Measurements from ENCODE around the gene SHC1.

SHC1 gene

DNA sequence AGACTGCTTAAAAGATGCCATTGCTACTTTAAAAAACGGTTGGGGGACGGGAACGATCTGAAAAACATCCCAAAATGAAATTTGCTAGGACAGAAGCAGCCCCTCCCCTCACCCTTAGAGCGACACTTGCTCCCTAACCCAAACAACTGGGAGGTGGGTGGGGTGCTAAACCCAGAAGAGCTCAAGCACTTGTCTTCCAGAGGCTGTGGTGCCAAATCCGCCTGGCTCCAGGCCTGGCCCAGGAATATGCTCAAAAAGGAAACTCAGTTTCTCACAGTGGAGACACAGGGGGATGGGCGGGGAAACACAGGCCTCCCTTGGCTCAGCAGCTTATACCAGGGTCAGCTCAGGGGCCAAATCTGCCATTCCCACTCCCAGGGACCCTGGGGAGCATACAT, 14.0 kb downstream of the SHC1 start:
- DNase-seq (ENCODE audit: low read depth) = no peak

DNA sequence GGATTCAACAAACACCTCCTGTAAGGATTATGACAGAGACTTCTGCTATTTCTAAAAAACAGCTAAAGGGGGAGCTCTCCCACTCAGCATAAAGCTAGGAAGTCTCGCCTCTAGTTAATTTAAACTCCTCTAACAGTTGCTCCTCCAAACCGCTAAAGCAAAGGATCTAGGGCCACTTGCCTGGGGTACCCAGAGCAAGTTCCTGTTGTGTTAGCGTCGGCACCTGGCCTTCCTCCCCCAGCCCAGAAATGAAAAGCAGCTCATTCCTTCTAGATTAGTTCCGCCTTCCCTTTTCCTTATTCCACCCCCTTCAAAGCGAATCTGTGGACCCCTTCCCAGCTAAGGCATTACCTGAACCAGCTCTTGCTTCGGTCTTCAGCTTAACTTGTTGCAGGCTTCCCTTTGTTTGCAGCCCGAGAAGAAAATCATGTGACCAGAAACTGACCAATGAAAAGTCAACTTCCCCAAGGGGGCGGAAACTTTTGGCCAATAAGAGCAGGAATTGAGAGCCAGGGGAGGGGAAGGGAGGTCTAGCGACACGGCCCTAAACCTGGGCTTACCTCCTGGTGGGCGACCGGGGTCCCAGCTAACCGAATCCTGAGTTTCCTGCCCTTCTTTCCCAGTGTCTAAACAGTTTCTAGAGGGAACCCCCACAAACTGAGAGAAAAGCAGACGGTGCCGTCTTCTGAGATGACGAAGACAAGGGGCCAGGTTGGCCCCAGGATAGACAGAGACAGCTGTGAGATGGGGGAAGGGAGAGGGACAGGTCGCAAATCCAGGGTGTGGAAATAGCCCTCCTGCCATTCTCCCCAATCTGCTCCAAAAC, 14.6 kb downstream of the SHC1 start, which contains the start of gene PBXIP1:
TSS of gene PBXIP1 (minus strand) at position 382 of the 826 bp plus-strand sequence. CDS start 2,378 bp downstream, outside the sequence.
- peak; percentile 54 for DNase-seq (ENCODE audit: low read depth)

DNA sequence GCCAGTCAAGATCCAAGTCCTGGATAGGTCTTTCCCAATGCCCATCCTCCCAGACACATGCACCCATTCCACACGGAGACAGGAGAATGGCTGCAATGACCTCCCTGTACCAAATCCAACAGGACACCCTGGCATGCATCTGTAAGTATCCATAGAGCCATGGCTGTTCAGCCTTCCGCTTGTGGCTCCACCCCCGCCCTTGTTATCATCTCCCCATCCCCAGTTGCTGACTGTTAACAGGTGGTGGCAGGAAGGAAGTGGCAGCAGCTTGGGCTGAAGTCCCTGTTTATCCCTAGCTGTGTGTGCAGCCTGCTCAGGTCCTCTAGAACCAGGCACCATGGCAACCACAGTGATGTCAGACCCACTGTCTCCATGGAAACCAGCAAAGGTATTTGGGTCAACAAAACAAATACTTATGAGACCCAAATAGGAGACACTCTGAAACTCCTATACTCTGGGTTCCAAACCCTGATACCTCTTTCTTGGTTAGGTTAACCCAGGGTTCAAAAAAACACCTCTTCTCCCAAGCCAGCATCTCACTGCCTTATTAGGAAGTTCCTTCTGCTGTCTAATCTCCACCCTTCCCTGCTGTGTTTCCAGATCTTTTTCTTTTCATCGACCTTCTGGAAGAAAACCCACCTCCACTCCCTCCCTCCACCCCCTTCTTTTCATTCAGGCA, 15.4 kb downstream of the SHC1 start:
- DNase-seq (ENCODE audit: low read depth) = peak; percentile 49

DNA sequence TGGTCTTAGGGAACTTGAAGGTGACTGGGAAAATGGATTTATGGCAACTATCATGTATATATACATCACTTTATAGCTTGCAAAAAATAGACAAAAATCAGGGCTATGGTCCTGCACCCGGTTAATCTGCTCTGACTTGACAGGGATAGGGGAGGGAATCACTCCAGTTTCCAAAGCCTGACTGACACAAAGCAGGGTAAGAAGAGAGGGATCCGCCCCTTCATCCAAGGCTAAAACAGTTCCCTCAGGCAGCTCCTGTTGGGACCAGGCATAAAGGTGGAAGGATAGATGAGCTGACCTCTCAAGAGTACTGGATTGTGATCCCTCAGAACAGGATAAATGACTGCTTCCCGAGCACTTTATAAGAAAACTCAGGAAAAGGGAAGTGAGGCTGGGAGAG, 16.0 kb downstream of the SHC1 start:
- no peak for DNase-seq (ENCODE audit: low read depth)

DNA sequence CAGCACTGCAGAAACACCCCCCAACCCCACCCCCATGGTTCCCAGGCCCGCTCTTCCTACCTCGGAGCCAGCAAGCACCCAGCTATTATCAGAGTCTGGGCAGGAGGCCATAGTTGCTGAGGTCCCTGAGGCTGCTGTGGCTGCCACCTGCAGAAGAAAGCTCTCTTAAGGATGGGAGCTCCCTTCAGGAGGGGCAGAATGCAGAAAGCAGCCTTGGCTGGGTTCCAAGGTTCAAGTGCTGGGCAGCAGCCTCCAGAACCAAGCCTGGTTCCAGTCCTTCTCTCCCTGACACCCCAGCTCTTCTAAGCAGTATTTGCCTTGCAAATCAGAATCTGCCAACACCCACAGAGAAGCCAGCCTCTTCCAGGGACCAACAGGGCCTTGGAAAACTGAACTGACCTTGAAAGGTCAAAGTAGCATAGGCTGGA, 16.9 kb downstream of the SHC1 start:
- no peak for DNase-seq (ENCODE audit: low read depth)

DNA sequence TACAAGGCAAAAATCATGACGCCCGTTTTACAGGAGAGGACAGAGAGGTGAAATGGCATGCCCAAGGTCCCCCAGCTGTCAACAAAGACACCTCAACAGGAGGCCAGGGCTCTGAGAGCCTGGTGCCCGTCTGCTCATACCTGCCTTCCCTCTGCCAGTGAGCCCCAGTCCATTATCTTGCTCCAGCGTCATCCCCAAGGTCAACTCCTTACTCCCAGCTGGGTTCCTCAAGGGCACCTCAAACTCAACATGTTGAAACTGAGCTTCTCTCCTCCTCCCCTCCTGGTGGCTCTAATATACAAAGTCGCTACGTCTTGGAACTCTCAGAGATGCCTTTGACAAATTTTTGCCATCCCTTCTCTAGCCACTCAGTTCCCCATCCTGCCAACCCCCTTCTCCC, 17.9 kb downstream of the SHC1 start:
- DNase-seq (ENCODE audit: low read depth) = no peak

DNA sequence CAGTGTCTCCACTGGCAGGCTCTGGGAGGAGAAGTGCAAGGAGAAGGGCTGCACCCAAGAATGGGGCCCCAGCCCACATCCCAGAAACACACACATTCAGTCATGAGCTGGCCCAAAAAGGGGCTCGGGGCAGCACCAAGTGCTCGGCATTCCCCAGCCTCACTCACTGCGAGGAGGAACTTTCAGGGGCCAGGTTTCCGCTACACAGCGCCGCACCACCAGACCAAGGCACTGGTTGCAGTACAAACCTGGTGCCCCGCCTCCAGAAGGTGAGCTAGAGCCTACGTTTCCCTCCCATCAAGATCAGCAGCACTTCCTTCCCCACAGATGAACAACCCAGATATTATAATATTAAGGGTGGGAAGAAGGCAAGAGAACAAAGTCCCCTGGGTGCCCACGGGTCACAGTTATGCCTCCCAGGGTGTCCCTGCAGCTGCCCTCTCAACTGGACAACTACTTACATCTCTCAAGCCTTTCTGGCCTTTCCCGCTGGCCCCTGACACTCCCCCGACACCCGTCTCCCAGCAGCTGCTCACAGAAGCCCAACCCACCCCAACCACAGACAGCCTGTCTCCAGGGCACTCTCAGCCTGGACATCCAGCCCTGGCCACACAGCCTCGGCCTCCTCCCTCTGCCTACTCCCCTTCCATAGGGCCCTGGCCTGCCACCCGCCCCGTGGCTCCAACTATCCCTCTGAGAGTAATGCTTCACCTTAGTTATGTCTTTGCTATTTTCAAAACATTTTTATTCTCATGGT, 18.5 kb downstream of the SHC1 start:
- no peak for DNase-seq (ENCODE audit: low read depth)

DNA sequence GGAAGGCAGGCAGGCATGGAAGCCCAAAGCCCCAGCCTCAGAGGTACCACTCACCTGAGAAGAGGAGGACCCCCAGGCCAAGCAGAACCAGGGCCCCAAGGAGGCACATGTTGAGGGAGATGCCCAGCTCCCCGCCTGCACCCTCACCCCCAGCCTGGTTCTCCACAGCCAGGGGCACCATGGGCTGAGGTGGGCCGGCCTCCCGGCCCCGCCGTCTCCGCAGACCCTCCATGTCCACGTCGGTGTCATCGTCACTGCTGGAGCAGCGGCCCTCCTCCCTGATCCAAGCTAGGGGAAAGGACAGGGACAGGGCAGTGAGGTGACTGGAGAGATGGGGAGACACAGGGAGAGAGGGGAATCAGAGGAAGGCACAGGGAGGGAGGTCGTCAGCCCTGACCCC, 22.5 kb downstream of the SHC1 start:
- no peak for DNase-seq (ENCODE audit: low read depth)

DNA sequence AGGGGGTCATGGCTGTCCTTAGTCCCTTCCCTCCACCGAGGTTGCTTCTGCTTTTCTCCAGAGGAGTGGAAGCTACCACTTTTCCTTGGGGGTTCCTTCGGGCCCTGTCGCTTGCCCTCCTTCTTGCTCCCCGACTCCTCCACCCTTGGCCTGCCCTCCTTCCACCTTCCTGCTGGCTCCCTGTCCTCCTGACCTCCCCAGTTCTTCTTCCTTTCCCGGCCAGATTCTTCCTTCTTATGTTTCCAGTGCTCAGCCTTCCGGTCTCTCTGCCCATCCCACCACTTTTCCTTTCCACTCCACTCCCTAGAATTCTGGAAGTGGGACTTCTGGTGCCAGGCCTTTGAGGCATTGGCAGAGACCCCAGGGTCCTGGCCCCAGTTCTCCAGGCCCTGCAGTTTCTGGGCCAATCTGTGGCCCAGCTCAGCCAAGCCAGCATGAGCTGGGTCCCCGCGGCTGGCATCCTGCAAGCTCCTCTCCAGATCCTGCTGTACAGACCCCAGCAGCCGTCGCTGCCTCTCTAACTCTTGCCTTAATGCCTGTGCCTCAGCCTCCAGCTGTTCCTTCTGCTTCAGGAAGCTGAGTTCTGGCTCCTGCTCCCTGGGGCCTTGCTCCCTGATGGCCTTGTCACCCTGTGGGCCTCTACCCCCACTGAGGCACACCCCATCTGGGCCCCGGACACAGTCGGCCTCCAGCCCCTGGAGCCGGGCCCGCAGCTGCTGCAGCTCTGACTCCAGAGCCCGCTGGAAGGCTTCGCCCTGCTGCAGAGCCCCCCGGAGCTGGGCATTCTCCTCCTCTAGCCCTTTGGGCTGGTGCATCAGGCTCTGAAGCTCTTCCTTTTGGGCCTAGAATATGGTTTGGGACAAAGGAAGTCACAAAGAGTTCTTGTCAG, 24.3 kb downstream of the SHC1 start:
- no peak for DNase-seq (ENCODE audit: low read depth)

DNA sequence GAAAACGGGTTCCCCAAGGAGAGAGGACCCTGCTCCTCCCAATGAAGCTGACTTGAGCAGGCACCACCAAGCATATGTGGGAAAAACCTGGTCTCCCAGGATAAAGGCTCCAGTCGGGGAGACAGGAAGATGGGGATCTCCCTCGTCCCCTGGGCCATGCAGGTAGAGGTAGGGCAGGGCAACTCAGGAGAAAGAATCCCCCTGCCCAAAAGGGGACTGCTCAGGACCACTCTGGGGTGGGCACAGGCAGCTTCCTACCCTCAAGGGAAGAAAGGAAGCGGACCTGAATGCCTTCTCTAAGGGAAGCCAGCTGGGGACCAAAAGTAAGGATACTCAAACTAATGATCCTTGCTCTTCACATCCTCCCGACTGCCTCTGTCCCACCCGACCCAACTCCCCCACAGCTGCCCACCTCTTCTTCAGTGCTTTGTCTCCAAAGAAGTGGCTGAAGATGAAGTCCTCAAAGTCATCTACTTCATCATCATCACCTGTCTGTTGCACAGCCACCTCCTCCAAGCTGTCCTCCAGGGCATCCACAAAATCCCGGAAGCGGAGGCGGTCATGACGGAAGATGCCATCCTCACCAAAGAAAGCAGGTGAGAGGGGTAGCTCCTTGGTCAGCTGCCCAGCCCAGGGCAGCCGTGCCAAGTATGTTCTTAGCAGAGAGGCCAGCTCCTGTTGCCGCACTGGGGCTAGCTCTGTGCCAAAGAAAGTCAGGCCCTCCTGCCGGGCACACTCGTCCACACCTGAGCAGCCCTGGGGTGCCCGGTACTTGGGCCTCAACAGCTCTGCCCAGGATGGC, 25.2 kb downstream of the SHC1 start:
- no peak for DNase-seq (ENCODE audit: low read depth)

DNA sequence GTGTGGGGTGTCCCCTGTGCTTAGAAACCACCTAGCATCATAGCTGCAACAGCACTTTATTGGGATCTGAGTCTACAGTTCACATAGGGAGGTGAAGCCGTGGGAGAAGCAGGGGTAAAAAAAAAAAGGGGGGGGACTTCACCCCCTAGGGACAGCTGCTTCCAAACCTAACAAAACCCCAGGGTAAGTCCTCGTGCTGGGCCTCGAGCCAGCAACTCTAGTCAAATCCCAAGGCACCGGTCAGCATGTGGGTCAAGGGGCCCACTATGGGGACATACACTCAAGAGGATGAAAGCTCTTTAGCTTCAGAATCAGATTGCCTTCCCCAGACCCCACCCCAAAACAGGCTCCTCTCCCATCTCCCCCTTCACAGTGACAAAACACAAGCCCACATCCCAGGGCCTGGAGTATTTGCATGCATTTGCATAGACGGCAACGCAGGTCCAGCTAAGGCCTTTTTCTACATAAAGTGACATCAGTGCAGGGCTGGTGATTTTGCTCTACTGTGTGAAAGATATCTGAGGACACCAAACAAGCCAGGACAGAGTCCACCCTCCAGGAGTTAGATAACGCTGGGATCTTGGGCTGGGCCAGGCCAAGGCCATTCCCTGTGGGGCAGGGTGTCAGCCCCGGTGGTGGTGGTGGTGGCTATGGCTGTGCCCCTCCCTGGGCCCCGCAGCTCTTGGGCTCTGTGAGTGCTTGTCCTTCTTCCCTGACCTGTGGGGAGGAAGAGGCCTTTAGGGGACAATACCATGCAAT, 26.0 kb downstream of the SHC1 start:
- no peak for DNase-seq (ENCODE audit: low read depth)

DNA sequence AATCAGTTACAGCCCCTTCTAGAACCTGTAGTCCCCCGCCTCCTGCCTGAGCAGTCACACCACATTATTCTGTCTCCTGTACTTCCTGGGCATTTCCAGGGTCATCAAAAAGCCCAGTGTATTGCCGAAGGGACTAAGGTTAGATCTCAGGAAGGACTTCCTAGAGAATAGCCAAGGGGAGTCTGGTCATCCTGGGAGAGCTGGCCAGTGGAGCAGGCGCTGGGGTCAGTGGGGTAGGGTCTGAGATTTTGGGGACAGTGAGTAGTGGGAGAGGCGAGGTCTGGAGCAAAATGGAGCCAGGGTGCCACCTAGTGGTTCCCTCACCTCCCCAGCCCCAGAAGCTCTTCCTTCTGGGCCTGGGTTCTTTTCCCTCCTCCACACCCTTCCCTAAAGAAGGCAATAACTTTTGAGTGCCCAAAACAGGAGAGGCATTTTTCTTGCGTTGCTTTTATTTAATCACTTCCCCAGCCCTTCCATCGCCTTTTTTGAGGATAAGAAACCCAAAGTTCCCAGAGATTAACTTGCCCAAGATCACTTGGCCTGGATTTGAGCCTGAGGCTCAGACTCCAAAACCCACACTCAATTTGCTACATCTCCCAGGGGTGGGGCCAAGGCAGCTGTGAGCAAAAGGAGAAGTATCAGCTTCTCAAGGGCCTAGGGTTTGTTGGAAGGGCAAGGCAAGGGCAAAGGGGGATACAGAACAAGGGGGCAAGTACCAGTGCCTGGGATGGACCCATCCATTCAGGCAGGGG, 26.7 kb downstream of the SHC1 start:
- no peak for DNase-seq (ENCODE audit: low read depth)

DNA sequence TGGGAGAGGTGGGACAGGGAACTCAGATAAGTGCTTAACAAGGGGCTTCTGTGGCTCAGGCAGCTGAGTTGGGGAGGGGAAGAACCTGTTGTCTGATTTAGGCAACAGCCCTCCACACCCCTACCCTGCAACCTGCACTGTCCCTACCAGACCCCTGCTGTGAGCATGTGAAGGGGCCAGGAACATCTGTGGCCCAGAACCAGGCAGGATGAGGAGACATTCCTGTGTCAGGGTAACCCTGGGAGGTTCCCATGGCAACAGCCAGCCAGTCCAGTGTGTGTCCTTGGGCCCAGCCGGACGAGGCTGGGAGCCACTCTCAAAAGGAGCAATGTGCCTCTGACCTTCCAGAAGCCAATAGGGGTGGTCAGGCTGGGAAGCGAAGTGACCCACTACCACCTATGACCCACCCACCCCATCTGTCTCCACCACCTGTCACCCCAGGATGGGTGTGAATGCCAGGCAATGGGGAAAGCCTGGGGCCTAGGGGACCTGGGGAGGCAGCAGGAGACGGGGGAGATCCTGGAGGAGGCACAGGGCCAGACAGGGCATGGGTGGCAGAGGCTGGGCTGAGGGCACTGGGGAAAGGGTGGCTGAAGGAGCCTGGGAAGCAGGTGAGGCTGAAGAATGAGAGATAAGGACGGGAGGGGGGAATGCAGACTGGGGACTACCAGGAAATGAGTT, 29.1 kb downstream of the SHC1 start:
- DNase-seq (ENCODE audit: low read depth) = no peak

DNA sequence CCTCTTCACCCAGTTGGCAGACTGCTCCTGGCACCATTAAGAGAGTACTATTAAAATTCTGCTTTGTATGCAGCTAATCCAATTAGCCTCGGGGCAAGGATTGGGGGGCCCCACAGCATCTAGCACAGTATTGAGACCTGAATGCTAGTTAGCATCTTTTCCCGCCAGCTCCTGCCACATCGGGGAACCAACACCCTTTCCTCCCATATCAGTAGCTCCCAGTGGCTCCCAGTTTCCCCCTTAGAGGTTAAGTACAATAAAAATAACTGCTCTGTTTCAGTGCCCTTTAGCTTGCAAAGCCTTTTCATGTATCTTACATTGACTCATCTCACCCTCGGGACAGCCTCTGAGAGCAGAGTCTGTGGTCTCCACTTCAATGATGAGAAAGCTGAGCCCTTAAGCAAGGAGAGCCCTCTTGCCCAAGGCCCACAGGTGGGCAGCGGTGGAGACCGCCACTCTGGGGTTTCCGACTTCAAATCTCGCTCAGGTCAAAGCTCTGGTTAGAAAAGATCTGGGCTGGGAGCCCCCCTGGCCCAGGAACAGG, 29.8 kb downstream of the SHC1 start:
- DNase-seq (ENCODE audit: low read depth) = no peak

DNA sequence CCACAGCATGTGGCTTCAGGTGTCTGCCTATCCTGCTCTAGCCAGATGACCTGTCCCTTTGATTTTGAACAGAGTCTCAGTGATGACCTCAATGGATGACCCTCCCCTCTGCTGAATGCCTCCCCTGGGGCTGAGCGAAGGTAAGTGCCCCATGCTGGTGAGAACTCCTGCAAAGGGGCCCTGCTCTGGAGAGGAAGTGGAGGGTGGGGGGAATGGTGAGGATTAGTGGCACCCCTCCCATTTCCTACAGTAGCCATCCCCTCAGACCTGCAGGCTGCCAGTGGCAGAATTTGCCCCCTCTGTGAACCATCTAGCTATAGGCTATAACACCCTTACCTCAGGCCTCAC, 30.4 kb downstream of the SHC1 start:
- no peak for DNase-seq (ENCODE audit: low read depth)

DNA sequence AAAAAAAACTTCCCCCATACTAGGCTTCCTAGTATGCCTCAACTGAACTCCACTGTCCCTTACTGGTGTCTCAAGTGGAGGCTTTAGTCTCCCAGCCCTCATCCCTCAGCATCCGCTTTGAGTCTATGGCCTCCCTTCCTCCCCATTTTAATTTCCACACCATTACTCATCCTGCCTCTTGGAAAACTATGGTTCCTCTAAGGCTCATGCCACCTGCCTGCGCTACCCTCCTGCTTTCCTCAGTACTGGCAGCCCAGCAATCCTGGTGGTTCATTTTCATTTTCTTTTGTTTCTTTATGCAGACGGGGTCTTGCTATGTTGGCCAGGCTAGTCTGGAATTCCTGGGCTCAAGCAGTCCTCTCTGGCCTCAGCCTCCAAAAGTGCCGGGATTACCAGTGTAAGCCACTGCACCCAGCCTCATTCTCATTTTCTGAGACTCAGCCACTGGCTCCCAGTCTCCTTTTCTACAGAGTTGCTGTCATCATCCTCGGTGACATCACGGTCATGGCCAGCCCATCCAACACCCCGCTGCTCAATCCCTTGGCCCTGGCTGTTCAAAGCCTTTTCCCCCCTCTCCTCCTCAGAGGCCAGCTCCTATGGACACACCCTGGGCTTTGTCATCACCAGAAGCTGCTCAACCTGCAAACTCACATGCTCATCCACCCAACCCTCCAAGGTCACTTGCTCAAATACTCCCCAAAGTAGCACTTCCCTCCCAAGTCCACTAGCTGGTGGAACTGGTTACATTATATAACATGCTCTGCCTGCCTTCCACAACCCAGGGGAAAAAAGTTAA, 31.7 kb downstream of the SHC1 start:
- DNase-seq (ENCODE audit: low read depth) = no peak

DNA sequence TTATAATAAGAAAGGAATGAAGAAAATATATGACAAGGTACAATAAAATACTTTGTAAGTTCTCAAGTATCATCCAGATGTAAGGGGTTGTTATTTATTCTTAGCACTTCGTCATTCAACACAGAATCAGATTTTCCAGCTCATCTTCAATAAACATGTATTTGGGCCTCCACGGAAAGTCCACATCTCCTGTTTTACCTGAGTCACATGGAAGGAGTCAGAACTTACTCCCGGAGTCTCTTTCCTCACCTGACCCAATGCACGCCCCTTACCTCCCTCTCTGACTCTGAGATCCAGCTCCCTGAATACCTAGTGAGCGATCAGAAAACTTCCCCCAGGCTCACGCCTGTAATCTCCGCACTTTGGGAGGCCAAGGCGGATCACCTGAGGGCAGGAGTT, 32.6 kb downstream of the SHC1 start:
- no peak for DNase-seq (ENCODE audit: low read depth)
